DND-41 (cell line): ENCODE data around the gene PRPF38B.

Source experiments
- ATAC-seq: fragments of 200-7000 bp; cut with Tn5 transposase; 3 replicates; pipeline ENCODE4 v1.9.1; 2021; ENCODE audit warnings: low read depth; ENCODE audit not compliant: insufficient read depth
- DNase-seq: peaks from one replicate; pipeline ENCODE4 v3.0.0-alpha.2; 2020
- H2AFZ ChIP-seq: 2 replicates; pipeline ENCODE4 v1.6.0; 2012; ENCODE audit warnings: low read depth, low read length
- H3K27ac ChIP-seq: 2 replicates; pipeline ENCODE4 v1.5.1; 2012; ENCODE audit warnings: low read length, inconsistent platforms
- H3K27me3 ChIP-seq: fragments of 200-600 bp; sonication (generic); 2 replicates; pipeline ENCODE4 v1.6.0; 2012; ENCODE audit warnings: low read length, mild to moderate bottlenecking, inconsistent platforms; ENCODE audit not compliant: insufficient read depth, poor library complexity
- H3K36me3 ChIP-seq: 2 replicates; pipeline ENCODE4 v1.5.1; 2012; ENCODE audit warnings: low read length, inconsistent platforms; ENCODE audit not compliant: insufficient read depth
- H3K4me1 ChIP-seq: 2 replicates; pipeline ENCODE4 v1.5.1; 2012; ENCODE audit warnings: mild to moderate bottlenecking, low read length; ENCODE audit not compliant: insufficient read depth
- H3K4me2 ChIP-seq: 2 replicates; pipeline ENCODE4 v1.6.0; 2012; ENCODE audit warnings: mild to moderate bottlenecking, moderate library complexity, low read length, inconsistent platforms; ENCODE audit not compliant: insufficient read depth
- H3K4me3 ChIP-seq, 2 experiments: fragments of 200-600 bp in 1 of 2; shearing (Covaris generic) in 1 of 2; 2 replicates each; pipeline ENCODE4 v1.5.1; 2012 to 2016; ENCODE audit warnings: inconsistent platforms in 2 of 2, low read length in 2 of 2, mild to moderate bottlenecking in 2 of 2, low read depth in 1 of 2, moderate library complexity in 1 of 2
- H3K79me2 ChIP-seq: 2 replicates; pipeline ENCODE4 v1.6.0; 2012; ENCODE audit warnings: low read length, inconsistent platforms; ENCODE audit not compliant: insufficient read depth
- H3K9ac ChIP-seq: 2 replicates; pipeline ENCODE4 v1.6.0; 2012; ENCODE audit warnings: low read depth, mild to moderate bottlenecking, inconsistent platforms, low read length, moderate library complexity
- H3K9me3 ChIP-seq: 2 replicates; pipeline ENCODE4 v1.5.1; 2012; ENCODE audit warnings: low read length, moderate library complexity, mild to moderate bottlenecking, inconsistent platforms; ENCODE audit not compliant: insufficient read depth, severe bottlenecking
- H4K20me1 ChIP-seq: 2 replicates; pipeline ENCODE4 v1.6.0; 2012; ENCODE audit warnings: low read length; ENCODE audit not compliant: insufficient read depth
- CTCF ChIP-seq: IDR thresholded peaks from 2 replicates; pipeline ENCODE4 v1.5.1; 2012; ENCODE audit warnings: borderline replicate concordance, low read length, moderate library complexity, mild to moderate bottlenecking; ENCODE audit not compliant: poor library complexity, severe bottlenecking; ENCODE audit errors: extremely low read depth
- EZH2 ChIP-seq: IDR thresholded peaks from 3 replicates; pipeline ENCODE4 v1.6.1; 2012; ENCODE audit warnings: borderline replicate concordance, low read depth, mild to moderate bottlenecking, moderate library complexity, low read length, inconsistent platforms; ENCODE audit not compliant: severe bottlenecking

Gene PRPF38B

GRCh38 chr1:108716437-108717230, 24.5 kb downstream of the PRPF38B start:
- DNase-seq, result no peak
- TF ChIP-seq EZH2 (no peak), CTCF (no peak)

GRCh38 chr1:108717774-108718316, 25.7 kb downstream of the PRPF38B start:
- no peak for DNase-seq
- Histone ChIP-seq H3K36me3 (no peaks in the 10 kb centered on the region), H3K9me3 (no peaks in the 10 kb centered on the region), H2AFZ (no peak overlapping the region), H4K20me1 (no peaks in the 10 kb centered on the region), H3K27me3 (peaks cover 7% of the 10 kb centered on the region), H3K4me3 (no peak overlapping the region), H3K9ac (no peak overlapping the region), H3K27ac (no peak overlapping the region), H3K79me2 (no peaks in the 10 kb centered on the region), H3K4me1 (no peaks in the 10 kb centered on the region), H3K4me2 (no peak overlapping the region)
- no peak for ATAC-seq
- no peak for TF ChIP-seq CTCF
- TF ChIP-seq EZH2, result no peak

More at GRCh38 chr1:108716437-108717230, 24.5 kb downstream of the PRPF38B start:
- H3K27me3 ChIP-seq, result peaks cover 11% of the 10 kb centered on the region
- H3K27ac ChIP-seq, result no peak overlapping the region
- H3K79me2 ChIP-seq, result no peaks in the 10 kb centered on the region
- H3K4me1 ChIP-seq, result no peaks in the 10 kb centered on the region
- no peak overlapping the region for H3K9ac ChIP-seq
- H3K4me3 ChIP-seq, result no peak overlapping the region
- H3K9me3 ChIP-seq, result no peaks in the 10 kb centered on the region
- no peaks in the 10 kb centered on the region for H3K36me3 ChIP-seq
- ATAC-seq, result no peak
- no peaks in the 10 kb centered on the region for H4K20me1 ChIP-seq
- H2AFZ ChIP-seq, result no peak overlapping the region
- no peak overlapping the region for H3K4me2 ChIP-seq

DNA sequence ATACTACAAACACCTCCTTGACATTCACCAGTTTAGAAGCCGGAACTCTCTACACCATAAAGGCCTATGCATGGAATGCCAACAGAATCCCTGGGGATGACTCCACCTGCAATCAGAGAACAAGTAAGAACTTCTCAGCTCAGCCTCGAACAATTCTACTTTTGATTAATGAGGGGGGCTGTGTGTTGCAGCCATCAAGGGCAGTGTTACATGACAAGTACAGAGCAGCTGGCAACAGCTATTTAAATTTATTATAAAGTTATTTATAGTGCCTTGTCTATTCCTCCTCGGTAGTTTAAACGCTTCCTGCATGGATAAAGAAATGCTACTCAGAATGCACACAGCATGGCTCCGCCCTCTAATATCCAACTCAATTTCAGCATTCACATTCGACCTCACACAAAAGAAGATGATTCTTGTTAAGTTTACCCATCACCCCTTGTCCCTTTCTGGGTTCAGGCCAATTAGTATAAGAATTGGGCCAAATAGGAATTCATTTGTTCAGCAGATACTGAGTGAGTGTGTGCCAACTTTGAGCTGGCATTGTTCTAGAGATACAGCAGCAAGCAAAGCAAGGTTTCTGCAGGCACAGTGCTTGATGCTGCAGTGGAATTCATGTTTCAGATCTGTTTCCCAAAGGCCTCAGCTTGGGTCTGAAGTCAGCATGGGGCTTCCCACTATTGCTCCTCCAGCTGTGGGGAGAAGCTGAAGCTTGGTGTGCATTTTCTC, 27.0 kb downstream of the PRPF38B start:
- DNase-seq (no peak), ATAC-seq (no peak)
- Histone ChIP-seq H3K79me2 (no peaks in the 10 kb centered on the region), H3K27me3 (peaks cover 7% of the 10 kb centered on the region), H3K4me3 (no peak overlapping the region), H3K4me1 (no peaks in the 10 kb centered on the region), H3K4me2 (no peak overlapping the region), H3K9me3 (no peaks in the 10 kb centered on the region), H3K27ac (no peak overlapping the region), H3K9ac (no peak overlapping the region), H2AFZ (no peak overlapping the region), H3K36me3 (no peaks in the 10 kb centered on the region), H4K20me1 (no peaks in the 10 kb centered on the region)
- TF ChIP-seq CTCF (no peak), EZH2 (no peak)
